DND-41 (cell line): ENCODE data around the gene LIM2.

Experiments used
- ATAC-seq: fragments of 200-7000 bp; cut with Tn5 transposase; 3 replicates; pipeline ENCODE4 v1.9.1; 2021; ENCODE audit warnings: low read depth; ENCODE audit not compliant: insufficient read depth
- DNase-seq: peaks from one replicate; pipeline ENCODE4 v3.0.0-alpha.2; 2020
- H2AFZ ChIP-seq: 2 replicates; pipeline ENCODE4 v1.6.0; 2012; ENCODE audit warnings: low read depth, low read length
- H3K27ac ChIP-seq: 2 replicates; pipeline ENCODE4 v1.5.1; 2012; ENCODE audit warnings: low read length, inconsistent platforms
- H3K27me3 ChIP-seq: fragments of 200-600 bp; sonication (generic); 2 replicates; pipeline ENCODE4 v1.6.0; 2012; ENCODE audit warnings: low read length, mild to moderate bottlenecking, inconsistent platforms; ENCODE audit not compliant: insufficient read depth, poor library complexity
- H3K36me3 ChIP-seq: 2 replicates; pipeline ENCODE4 v1.5.1; 2012; ENCODE audit warnings: low read length, inconsistent platforms; ENCODE audit not compliant: insufficient read depth
- H3K4me1 ChIP-seq: 2 replicates; pipeline ENCODE4 v1.5.1; 2012; ENCODE audit warnings: mild to moderate bottlenecking, low read length; ENCODE audit not compliant: insufficient read depth
- H3K4me2 ChIP-seq: 2 replicates; pipeline ENCODE4 v1.6.0; 2012; ENCODE audit warnings: mild to moderate bottlenecking, moderate library complexity, low read length, inconsistent platforms; ENCODE audit not compliant: insufficient read depth
- H3K4me3 ChIP-seq, 2 experiments: fragments of 200-600 bp in 1 of 2; shearing (Covaris generic) in 1 of 2; 2 replicates each; pipeline ENCODE4 v1.5.1; 2012 to 2016; ENCODE audit warnings: inconsistent platforms in 2 of 2, low read length in 2 of 2, mild to moderate bottlenecking in 2 of 2, low read depth in 1 of 2, moderate library complexity in 1 of 2
- H3K79me2 ChIP-seq: 2 replicates; pipeline ENCODE4 v1.6.0; 2012; ENCODE audit warnings: low read length, inconsistent platforms; ENCODE audit not compliant: insufficient read depth
- H3K9ac ChIP-seq: 2 replicates; pipeline ENCODE4 v1.6.0; 2012; ENCODE audit warnings: low read depth, mild to moderate bottlenecking, inconsistent platforms, low read length, moderate library complexity
- H3K9me3 ChIP-seq: 2 replicates; pipeline ENCODE4 v1.5.1; 2012; ENCODE audit warnings: low read length, moderate library complexity, mild to moderate bottlenecking, inconsistent platforms; ENCODE audit not compliant: insufficient read depth, severe bottlenecking
- H4K20me1 ChIP-seq: 2 replicates; pipeline ENCODE4 v1.6.0; 2012; ENCODE audit warnings: low read length; ENCODE audit not compliant: insufficient read depth
- EZH2 ChIP-seq: IDR thresholded peaks from 3 replicates; pipeline ENCODE4 v1.6.1; 2012; ENCODE audit warnings: borderline replicate concordance, low read depth, mild to moderate bottlenecking, moderate library complexity, low read length, inconsistent platforms; ENCODE audit not compliant: severe bottlenecking
- TF ChIP-seq, protein P1 (sequence below): IDR thresholded peaks from 2 replicates; pipeline ENCODE4 v1.5.1; 2012; ENCODE audit warnings: borderline replicate concordance, low read length, moderate library complexity, mild to moderate bottlenecking; ENCODE audit not compliant: poor library complexity, severe bottlenecking; ENCODE audit errors: extremely low read depth

Gene LIM2

DNA sequence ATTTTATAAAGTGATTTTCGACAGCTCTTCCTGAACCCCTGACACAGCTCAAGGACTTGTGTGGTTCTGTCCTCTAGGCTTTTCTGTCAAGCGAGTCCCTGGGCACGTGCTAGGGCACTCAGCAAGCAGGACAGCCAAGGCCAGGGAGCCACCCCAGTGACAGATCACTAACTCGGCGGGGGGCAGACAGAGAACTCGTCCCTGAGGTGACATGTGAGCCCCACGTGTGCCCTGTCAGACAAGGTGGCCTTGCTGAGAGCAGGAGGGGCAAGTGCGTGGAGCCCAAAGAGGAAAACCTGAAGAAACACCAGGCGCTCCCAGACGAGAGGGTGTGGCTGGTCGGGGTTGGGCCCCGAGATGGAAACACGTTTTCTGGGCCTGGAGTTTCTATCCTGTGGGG lies 26.5 kb downstream of the LIM2 start:
- Histone ChIP-seq H3K36me3 (peaks cover 4% of the 10 kb centered on the region; the same call in 1 of the 2 replicates), H3K9ac (no peak overlapping the region), H3K79me2 (peaks cover 33% of the 10 kb centered on the region), H3K27ac (no peak overlapping the region), H2AFZ (no peak overlapping the region), H3K4me2 (no peak overlapping the region), H3K27me3 (no peaks in the 10 kb centered on the region), H3K4me3 (no peak overlapping the region), H3K4me1 (peaks cover 27% of the 10 kb centered on the region), H4K20me1 (peaks cover 17% of the 10 kb centered on the region), H3K9me3 (no peaks in the 10 kb centered on the region)
- no peak for DNase-seq
- ATAC-seq: no peak
- TF ChIP-seq, protein P1, sequence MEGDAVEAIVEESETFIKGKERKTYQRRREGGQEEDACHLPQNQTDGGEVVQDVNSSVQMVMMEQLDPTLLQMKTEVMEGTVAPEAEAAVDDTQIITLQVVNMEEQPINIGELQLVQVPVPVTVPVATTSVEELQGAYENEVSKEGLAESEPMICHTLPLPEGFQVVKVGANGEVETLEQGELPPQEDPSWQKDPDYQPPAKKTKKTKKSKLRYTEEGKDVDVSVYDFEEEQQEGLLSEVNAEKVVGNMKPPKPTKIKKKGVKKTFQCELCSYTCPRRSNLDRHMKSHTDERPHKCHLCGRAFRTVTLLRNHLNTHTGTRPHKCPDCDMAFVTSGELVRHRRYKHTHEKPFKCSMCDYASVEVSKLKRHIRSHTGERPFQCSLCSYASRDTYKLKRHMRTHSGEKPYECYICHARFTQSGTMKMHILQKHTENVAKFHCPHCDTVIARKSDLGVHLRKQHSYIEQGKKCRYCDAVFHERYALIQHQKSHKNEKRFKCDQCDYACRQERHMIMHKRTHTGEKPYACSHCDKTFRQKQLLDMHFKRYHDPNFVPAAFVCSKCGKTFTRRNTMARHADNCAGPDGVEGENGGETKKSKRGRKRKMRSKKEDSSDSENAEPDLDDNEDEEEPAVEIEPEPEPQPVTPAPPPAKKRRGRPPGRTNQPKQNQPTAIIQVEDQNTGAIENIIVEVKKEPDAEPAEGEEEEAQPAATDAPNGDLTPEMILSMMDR: no peak
- no peak for TF ChIP-seq EZH2

DNA sequence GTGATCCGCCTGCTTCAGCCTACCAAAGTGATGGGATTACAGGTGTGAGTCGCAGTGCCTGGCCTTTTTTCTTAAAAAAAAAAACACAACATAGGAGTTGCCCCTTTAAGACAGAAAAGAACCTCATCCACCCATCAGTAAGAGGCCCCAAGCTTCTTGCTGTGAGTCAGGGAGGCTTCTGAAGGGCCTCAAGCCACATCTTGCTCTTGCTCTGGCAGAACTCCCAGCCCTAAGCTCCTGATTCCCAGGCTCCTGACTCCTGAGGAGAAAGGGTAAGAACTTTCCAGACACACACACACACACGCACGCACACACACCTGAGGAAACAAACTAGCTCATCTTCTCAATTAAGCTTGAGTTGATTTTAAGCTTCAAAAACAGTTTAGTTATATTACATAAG lies 28.5 kb downstream of the LIM2 start:
- H3K4me2 ChIP-seq: no peak overlapping the region
- no peak for DNase-seq

DNA sequence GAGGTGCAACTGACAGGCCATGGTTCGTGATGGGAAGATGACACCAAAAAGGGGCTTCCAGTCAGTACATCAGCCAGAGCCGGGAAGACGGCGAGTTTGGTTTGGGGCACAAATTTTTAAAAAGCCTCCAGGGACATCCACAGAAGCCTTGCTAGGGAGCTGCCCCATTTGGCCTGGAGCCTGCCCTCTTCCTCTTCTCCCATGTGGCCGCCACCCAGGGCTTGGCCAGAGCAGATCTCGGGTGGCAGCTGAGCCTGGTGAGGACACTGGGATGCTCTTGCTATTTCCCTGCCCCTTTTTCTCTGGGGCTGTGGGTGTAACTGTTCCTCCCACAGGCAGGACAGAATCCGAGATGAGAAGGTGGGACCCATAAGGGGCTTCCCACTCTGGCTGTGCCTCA lies 29.8 kb downstream of the LIM2 start:
- Histone ChIP-seq H3K4me3 (no peak overlapping the region), H3K79me2 (peaks cover 8% of the 10 kb centered on the region; the same call in 1 of the 2 replicates), H3K27me3 (no peaks in the 10 kb centered on the region), H3K4me2 (no peak overlapping the region), H3K9me3 (no peaks in the 10 kb centered on the region), H3K27ac (no peak overlapping the region), H3K4me1 (peaks cover 13% of the 10 kb centered on the region), H2AFZ (no peak overlapping the region), H3K9ac (no peak overlapping the region), H4K20me1 (peaks cover 15% of the 10 kb centered on the region), H3K36me3 (peaks cover 6% of the 10 kb centered on the region)
- TF ChIP-seq, protein P1: no peak
- no peak for TF ChIP-seq EZH2
- DNase-seq: no peak
- ATAC-seq: no peak

More for the DNA sequence above, 28.5 kb downstream of the LIM2 start:
- no peak for TF ChIP-seq EZH2
- TF ChIP-seq, protein P1: no peak
- H3K79me2 ChIP-seq: peaks cover 17% of the 10 kb centered on the region
- H3K4me3 ChIP-seq: no peak overlapping the region
- no peak overlapping the region for H2AFZ ChIP-seq
- peaks cover 4% of the 10 kb centered on the region; the same call in 1 of the 2 replicates for H3K36me3 ChIP-seq
- H3K4me1 ChIP-seq: peaks cover 20% of the 10 kb centered on the region
- no peaks in the 10 kb centered on the region for H3K9me3 ChIP-seq
- no peak overlapping the region for H3K27ac ChIP-seq
- H3K27me3 ChIP-seq: no peaks in the 10 kb centered on the region
- peaks cover 18% of the 10 kb centered on the region for H4K20me1 ChIP-seq
- no peak overlapping the region for H3K9ac ChIP-seq
- ATAC-seq: no peak

DNA sequence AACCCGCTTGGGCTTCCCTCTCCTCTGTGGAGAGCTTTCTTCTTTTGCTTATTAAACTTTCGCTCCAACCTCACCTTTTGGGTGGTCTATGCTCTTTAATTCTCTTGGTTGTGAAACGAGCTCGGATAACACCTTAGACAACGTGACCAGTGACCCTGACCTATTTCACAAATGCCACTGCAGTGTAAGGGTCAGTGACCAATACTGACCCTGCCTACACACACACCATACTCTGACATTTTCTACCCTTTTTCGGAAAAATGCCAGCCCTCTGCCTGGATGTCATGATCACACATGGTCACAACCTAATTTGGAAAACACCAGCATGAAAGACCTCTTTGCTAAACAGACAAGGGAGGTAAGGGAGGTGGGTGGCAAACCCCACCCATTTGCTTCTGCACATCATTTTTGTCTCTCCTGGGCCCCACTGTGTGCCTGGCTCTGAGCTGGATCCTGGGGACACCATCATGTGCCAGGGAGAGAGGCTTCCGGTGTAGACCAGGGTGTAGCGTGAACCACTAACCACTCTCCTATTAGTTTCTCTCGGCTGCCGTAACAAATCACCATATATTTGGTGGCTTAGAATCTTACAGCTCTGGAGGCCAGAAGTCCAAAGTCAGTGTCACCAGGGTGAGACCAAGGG lies 31.5 kb downstream of the LIM2 start:
- Histone ChIP-seq H3K9ac (no peak overlapping the region), H4K20me1 (peaks cover 15% of the 10 kb centered on the region), H3K4me3 (no peak overlapping the region), H3K79me2 (no peaks in the 10 kb centered on the region; the same call in 1 of the 2 replicates), H3K9me3 (no peaks in the 10 kb centered on the region), H3K27ac (no peak overlapping the region), H3K27me3 (no peaks in the 10 kb centered on the region), H3K4me2 (no peak overlapping the region), H3K4me1 (peaks cover 9% of the 10 kb centered on the region), H3K36me3 (peaks cover 17% of the 10 kb centered on the region), H2AFZ (no peak overlapping the region)
- ATAC-seq (no peak), DNase-seq (no peak)
- TF ChIP-seq, protein P1: no peak
- TF ChIP-seq EZH2: no peak
